ENCODE data around the gene RPL13A.

GRCh38 chr19:49468199-49468598 is 19.2 kb upstream of the RPL13A start:
- TF ChIP-seq CTCF (IDR thresholded peaks at IDR 0.05; ENCODE audit: low read length) (no peak), EZH2 (optimal IDR thresholded peaks at IDR 0.05; ENCODE audit: low read depth, low read length) (no peak)
